VCaP (cell line): ENCODE measurements around the gene DCLK3.

ENCODE experiments used
- H3K27ac ChIP-seq: fragments of 450-650 bp; 2 replicates; pipeline ENCODE4 v1.5.1; 2017
- CTCF ChIP-seq: fragments of 450-650 bp; conservative IDR thresholded peaks from 2 replicates; pipeline ENCODE4 v1.5.1; 2017; ENCODE audit warnings: mild to moderate bottlenecking, moderate library complexity

DCLK3 gene

GRCh38 chr3:36709281-36709680, 55.1 kb downstream of the DCLK3 start:
- H3K27ac ChIP-seq = no peak overlapping the region
- TF ChIP-seq CTCF = no peak

DNA sequence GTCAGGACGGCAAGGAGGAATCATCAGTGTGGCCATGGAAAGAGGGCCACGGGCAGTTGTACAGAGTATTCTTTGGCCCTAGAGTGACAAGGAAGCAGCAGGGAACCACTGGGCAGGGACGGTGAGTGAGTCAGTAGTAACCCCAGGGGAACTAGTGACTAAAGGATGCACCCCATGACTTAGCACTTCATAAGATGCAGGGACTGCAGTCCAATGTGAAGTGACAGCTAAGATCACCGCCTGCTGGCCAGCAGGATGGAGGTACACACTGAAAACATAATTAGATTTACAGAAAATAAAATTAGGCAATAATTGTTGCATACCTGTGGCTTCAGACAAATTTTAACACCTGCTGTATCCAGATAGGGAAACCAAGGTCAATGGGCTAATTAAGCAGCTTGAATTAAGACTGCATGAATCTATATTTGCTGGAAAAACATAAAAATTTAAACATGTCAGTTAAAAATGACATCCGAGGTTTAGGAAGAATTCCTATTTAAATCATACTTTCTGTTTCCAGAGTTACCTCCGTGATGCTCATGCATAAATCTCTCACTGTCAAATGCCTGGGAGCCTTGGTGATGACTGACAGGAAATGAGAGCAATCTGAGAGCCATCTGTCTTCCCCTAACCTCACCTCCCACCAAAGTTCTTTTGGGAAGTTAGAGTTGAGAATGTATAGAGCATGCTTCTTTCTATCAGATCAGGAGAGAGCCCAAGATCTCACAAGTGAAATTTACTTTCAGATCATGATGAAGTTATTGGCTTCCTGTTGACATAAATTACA, 56.5 kb downstream of the DCLK3 start:
- H3K27ac ChIP-seq = no peak overlapping the region
- TF ChIP-seq CTCF = peak; percentile 12; the same call in 1 of the 2 replicates

GRCh38 chr3:36705015-36705414, 59.3 kb downstream of the DCLK3 start:
- H3K27ac ChIP-seq = no peak overlapping the region
- TF ChIP-seq CTCF = no peak

DNA sequence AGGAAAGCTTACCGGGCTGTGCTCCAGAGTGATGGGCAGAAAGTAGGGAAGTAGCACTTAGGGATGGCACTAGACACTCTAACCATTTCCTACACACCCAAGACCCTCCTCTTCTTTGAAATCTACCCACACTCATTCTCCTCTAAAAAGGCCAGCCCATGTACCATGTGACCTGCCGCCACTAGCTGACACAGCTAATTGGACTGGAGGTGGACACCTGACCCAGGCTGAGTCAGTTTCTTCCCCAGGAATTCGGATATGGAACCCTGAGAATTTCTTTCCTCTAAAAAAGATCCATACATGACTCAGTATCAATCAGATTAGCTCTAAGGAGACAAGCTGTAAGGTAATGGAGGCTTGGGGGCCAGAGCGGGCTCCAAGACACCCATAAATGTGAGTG, 60.1 kb downstream of the DCLK3 start:
- no peak for TF ChIP-seq CTCF
- no peak overlapping the region for H3K27ac ChIP-seq

GRCh38 chr3:36701249-36701572, 63.1 kb downstream of the DCLK3 start:
- H3K27ac ChIP-seq = no peak overlapping the region
- TF ChIP-seq CTCF = peak; percentile 64

DNA sequence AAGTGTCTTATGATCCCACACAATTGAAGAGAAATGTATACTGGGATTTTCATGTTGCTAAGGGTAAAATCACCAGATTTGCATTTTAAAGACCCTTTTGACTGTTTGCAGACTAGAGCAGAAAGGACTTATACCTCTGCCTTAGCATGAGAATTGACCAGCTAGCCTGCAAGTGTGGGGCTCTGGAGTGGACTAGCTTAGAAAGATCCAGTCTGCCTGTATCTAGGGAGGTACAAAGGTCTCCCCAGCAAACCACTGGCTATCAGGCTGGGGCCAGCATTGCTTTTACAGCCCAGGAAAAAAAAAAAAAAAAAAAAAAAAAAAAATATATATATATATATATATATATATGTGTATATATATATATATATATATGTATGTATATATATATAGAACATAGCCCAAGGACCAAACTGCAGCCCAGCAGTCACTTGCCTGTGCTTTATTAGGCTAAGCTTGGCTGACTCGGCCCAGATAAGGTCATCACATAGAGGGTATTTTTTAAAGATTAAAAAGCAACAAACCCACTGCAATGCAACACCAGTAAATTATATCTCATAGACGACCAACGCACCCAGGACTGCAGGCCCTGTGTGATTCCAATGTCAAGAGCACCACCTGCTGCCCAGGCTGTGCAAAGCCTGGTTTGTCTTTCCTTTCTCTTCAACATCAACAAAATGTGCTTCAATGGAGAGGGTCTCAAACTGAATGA, 63.7 kb downstream of the DCLK3 start:
- H3K27ac ChIP-seq = no peak overlapping the region
- peak; percentile 91 for TF ChIP-seq CTCF

DNA sequence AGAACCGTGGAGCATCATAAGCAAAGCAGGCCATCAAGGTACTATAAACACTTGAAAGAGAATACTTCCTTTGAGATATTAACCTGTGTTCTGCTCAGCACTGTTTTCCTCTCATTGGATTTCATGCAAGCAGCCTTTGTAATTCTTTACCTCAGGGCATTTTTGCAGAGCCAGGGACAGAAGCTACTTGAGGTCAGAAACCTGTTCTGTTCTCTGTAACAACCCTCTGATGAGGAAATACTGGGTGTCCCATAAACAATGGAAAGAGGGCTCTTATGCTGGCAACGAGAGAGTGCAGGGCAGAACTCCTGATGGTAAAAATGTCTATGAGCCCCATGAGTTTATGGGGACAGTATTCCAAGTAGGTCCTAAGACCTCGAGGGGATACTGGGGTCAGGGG, 66.0 kb downstream of the DCLK3 start:
- no peak for TF ChIP-seq CTCF
- H3K27ac ChIP-seq = no peak overlapping the region
